Lower lobe of right lung (tissue), 2 donors: ENCODE results near the gene PPP6R3. TPM values are rescaled to one million over a fixed set of nuclear protein-coding genes. Genes with fewer than 3 reads are reported as not detected.

Source experiments
- ATAC-seq, 2 donors: fragments of 200-7000 bp; cut with Tn5 transposase; one replicate each; pipeline ENCODE4 v1.9.1; 2020 to 2022; ENCODE audit warnings: mild to moderate bottlenecking in 2 of 2, moderate library complexity in 2 of 2
- DNase-seq: peaks from one replicate; pipeline ENCODE4 v3.0.0-alpha.2; 2020
- H3K27ac ChIP-seq: fragments of 200-600 bp; one replicate; pipeline ENCODE4 v1.8.0; 2022
- H3K27me3 ChIP-seq: fragments of 200-600 bp; one replicate; pipeline ENCODE4 v1.8.0; 2022; ENCODE audit warnings: low read depth
- H3K36me3 ChIP-seq: fragments of 200-600 bp; one replicate; pipeline ENCODE4 v1.8.0; 2022; ENCODE audit warnings: mild to moderate bottlenecking
- H3K4me1 ChIP-seq: fragments of 200-600 bp; one replicate; pipeline ENCODE4 v1.8.0; 2022
- H3K4me3 ChIP-seq: fragments of 200-600 bp; one replicate; pipeline ENCODE4 v1.8.0; 2022; ENCODE audit warnings: mild to moderate bottlenecking
- H3K9me3 ChIP-seq: fragments of 200-600 bp; one replicate; pipeline ENCODE4 v1.8.0; 2022
- intact Hi-C: fragments of 100-400 bp; cut with DNase I; formaldehyde crosslinking; loops from one replicate; pipeline ENCODE4 v1.11.0; 2022
- total RNA-seq: library from RNA; stranded (reverse); fragmentation: NEBNext Ultra II Directional; extraction: Animal tissue kit (Norgen Biotek cat#: 25700); gene quantifications from one replicate; pipeline ENCODE4 v1.2.1, GENCODE V29; 2021
- TF ChIP-seq, protein P1 (sequence below): fragments of 200-600 bp; IDR thresholded peaks from one replicate; pipeline ENCODE4 v1.8.0; 2022; ENCODE audit warnings: antibody characterized with exemption, mild to moderate bottlenecking
- donor health status: DM: no; HTN: yes; CAD: no; lungs with severe emphysema.

PPP6R3 gene
- total RNA-seq, 1 donor from 2014 or later = 98.0 TPM

DNA sequence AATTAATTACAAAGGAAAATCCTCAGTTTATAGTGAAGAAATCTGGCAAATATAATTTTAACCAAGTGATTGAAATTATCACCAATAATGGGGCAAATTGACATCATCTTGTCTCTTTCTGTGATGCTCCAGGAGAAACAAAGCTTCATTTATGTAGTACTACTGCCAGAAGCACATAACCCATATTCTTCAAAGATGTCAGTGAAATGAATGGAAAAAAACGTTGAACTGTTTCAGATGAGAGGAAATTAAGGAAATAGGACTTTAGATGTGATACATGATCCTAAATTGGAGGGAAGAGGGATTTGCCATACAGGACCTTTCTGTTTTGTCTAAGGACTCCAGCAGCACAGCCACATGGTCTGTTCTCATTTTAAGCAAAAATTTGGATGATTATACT, 57.6 kb downstream of the PPP6R3 start:
- Histone ChIP-seq H3K9me3 (no peaks in the 10 kb centered on the region), H3K4me3 (no peak overlapping the region), H3K27ac (no peak overlapping the region), H3K27me3 (no peaks in the 10 kb centered on the region), H3K36me3 (peaks cover 40% of the 10 kb centered on the region), H3K4me1 (no peaks in the 10 kb centered on the region)
- no peak for ATAC-seq
- TF ChIP-seq, protein P1, sequence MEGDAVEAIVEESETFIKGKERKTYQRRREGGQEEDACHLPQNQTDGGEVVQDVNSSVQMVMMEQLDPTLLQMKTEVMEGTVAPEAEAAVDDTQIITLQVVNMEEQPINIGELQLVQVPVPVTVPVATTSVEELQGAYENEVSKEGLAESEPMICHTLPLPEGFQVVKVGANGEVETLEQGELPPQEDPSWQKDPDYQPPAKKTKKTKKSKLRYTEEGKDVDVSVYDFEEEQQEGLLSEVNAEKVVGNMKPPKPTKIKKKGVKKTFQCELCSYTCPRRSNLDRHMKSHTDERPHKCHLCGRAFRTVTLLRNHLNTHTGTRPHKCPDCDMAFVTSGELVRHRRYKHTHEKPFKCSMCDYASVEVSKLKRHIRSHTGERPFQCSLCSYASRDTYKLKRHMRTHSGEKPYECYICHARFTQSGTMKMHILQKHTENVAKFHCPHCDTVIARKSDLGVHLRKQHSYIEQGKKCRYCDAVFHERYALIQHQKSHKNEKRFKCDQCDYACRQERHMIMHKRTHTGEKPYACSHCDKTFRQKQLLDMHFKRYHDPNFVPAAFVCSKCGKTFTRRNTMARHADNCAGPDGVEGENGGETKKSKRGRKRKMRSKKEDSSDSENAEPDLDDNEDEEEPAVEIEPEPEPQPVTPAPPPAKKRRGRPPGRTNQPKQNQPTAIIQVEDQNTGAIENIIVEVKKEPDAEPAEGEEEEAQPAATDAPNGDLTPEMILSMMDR = no peak
- intact Hi-C loops = no loop called here
- no peak for DNase-seq

DNA sequence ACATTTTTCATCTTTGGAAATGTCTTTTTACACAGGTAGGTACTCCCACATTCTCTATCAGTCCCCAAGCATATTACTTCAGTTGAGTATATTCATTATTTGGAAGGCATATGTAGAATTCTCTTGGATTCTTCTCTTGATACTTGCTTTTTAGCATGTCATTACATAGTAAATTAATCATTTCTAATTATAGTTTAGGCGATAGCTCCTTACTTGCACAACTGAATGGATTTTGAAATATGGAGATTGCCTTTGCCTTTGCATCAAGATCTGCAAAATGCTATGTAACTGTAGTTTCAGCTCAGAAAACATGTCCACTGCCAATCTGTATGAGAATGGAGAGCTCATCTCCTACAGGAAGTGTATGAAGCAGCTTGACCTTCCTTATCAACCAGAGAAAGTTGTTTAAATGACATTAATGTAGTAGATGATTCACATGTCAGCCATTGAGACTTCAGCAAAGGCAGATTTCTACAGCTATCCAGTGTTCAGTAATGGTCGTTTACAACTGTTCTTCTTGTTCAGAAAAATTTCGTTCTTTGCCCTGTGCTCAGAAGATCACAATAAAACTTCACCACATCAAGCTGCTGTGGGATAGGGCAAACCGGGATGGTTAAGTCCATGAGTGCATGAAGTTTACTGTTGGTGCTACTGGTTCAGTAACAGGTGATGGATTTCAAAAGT, 61.6 kb downstream of the PPP6R3 start:
- DNase-seq (no peak), ATAC-seq (no peak)
- peaks cover 14% of the 10 kb centered on the region for H3K4me1 ChIP-seq
- peaks cover 75% of the 10 kb centered on the region for H3K36me3 ChIP-seq
- intact Hi-C loops = no loop called here
- no peaks in the 10 kb centered on the region for H3K27me3 ChIP-seq
- no peak overlapping the region for H3K4me3 ChIP-seq
- TF ChIP-seq, protein P1 = no peak
- no peak overlapping the region for H3K27ac ChIP-seq
- H3K9me3 ChIP-seq = no peaks in the 10 kb centered on the region

DNA sequence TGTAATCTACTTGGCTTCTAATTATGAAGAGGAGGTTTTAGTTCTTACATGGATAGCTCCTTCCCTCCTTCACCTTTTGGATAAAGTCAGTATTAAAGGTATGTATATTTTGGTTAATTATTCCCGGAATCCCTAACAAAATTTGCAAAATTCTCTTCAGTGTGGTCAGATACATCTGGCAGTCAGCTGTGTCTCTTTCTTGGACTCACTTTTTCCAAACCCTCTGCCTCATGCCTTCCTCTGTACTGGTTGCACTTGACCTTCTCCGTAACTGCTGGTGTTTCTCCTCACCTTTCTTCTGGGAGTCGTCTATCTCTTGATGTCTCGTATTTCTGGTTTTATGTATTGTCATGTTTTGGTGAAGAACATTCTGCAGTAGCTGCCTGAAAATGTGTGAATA, 62.5 kb downstream of the PPP6R3 start:
- Histone ChIP-seq H3K27me3 (no peaks in the 10 kb centered on the region), H3K9me3 (no peaks in the 10 kb centered on the region), H3K36me3 (peaks cover 84% of the 10 kb centered on the region), H3K4me1 (peaks cover 19% of the 10 kb centered on the region), H3K27ac (no peak overlapping the region), H3K4me3 (no peak overlapping the region)
- DNase-seq (no peak), ATAC-seq (no peak)
- intact Hi-C loops = no loop called here
- TF ChIP-seq, protein P1 = no peak

DNA sequence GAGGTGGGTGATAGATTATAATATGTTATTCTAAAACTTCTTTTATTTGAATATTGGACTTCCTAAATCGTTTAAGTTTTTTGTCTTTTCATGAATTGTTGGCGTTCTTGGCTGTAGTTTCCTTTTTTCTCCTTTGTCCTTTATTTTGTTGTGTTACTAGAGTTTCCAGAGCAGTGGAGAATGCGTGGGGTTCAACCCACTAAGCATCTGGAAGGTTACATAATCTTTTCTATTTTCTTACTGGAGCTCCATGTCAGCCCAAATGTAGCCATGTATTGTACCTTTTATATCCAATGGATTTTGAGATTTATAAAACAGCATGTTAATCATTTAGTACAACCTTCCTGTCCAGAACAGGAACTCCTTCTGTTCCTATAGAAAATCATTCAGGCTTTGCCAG, 63.2 kb downstream of the PPP6R3 start:
- peaks cover 26% of the 10 kb centered on the region for H3K4me1 ChIP-seq
- H3K4me3 ChIP-seq = no peak overlapping the region
- H3K27ac ChIP-seq = no peak overlapping the region
- no peaks in the 10 kb centered on the region for H3K9me3 ChIP-seq
- no peak for ATAC-seq
- TF ChIP-seq, protein P1 = no peak
- H3K36me3 ChIP-seq = peaks cover 88% of the 10 kb centered on the region
- intact Hi-C loops = no loop called here
- no peaks in the 10 kb centered on the region for H3K27me3 ChIP-seq
- no peak for DNase-seq

DNA sequence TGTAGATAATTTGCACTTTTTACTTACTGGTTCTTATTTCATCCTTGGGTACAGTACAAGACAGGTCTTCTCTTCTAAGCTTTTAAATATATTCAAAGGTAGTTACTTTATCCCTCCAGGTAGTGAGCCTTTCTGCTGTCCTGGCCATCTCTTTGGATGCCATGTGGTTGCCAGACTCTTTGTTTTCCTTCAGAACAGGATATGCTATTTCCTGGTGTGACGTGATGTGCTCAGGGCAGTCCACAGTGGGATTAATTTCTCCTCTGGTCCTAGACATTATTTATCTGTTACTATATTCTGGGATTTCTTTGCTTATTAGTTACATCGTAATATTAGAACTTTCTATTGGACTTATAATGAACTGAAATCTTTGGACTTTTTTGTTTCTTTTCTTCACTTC, 63.7 kb downstream of the PPP6R3 start:
- H3K27ac ChIP-seq = no peak overlapping the region
- intact Hi-C loops = no loop called here
- no peak overlapping the region for H3K4me3 ChIP-seq
- peaks cover 30% of the 10 kb centered on the region for H3K4me1 ChIP-seq
- H3K27me3 ChIP-seq = no peaks in the 10 kb centered on the region
- ATAC-seq = no peak
- H3K9me3 ChIP-seq = no peaks in the 10 kb centered on the region
- no peak for DNase-seq
- peaks cover 92% of the 10 kb centered on the region for H3K36me3 ChIP-seq
- TF ChIP-seq, protein P1 = no peak
